ENCODE measurements around the gene RBM41.
"Not testable (repeated sequence)": the region's sequence is repeated elsewhere in the genome, so short reads cannot be mapped to it uniquely, and the experiment has no call there.

RBM41 gene

DNA sequence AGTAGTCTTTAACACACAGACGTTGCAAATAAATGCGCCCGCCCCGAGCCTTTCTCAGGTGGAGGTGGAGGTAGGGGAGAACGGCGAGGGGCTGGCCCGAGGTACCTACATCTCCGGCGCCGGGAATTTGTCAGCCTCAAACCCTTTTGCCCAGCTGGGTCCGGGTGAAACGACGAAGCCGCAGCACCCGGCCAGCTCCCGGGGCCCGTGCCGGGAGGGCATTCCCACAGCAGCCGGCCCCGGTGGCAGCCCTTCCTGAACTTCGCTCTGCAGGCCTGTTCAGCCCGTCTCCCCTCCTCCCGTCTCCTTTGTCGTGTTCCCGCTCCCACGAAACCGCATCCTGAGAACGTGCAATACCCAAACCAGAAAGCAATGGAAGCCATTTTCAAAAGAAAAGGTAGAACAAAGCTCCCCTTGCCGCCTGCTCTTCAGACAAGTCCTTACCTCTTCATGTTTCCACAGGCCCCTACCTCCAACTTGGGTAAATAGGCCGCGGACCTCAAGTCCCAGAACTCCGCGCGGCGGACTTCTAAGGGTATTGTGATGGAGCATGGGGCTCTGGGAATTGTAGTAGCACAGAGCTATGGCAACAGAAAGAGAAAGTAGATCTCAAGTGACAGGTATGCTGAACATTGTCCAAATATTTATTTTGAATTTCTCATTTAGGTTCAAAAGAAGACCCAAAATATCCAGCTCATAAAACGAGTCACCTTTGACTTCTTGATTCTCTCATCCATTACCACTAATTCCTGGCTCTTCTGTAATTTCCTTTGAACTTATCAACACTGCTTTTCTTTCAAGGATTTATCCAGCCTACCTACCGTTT is at the start of gene RBM41:
Gene RBM41, minus strand, starts transcription at position 501 of the 826 bp plus-strand sequence. Its CDS starts 49 bp downstream, at position 452.
- DNase-seq (ENCODE audit: low read depth, low spot score), result peak; percentile 84

DNA sequence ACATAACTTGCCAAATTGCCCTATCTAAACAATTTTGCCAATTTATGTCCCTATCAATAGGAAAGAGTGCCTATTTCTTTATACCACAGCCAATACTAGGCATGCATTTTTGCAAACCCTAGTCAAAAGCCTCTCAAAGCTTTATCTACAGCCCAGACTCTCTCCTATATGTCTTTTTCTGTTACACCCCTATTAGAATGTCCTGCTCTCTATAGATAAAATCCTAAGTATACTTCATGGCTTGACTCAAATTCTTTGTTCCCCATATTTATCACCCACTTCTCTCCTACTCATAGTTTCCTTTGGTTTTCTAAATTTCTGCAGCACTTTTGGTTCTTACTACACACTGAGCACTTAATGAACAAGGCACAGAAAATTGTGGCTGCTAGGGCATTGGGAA is 49.6 kb upstream of the RBM41 start:
- no peak for DNase-seq (ENCODE audit: low read depth, low spot score)

DNA sequence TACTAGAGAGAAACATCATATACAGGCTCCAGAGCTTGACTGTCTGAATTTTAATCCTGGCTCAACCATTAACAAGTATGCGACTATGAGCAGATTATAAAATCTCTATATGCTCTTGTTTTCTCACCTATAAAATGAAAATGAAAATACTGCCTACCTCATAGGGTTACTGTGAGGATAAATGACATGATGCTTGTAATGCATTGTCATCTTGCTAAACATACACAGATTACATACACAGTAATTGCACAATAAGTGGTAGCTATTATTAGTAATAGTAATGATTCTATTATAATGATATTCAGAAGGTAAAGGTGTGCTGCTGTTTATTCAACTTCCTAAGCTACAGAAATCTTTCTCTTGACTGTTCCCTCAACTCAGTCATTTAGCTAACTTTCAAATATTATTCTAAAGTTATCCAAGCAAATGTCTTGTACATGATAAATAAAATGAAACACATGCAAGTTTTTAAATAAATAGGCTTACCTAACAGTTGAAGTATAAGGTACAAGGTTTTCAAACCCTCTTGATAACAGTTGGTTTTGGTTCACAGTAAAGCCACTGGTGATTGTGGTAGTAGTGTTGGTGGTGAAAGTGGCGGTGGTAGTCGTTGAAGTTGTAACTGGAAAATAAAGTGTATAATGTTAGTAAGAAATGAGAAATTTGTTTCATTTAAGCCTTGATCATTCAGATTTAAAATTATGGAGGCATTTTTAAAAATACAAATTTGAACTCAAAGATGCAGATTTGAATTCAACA is 48.7 kb upstream of the RBM41 start:
- no peak for DNase-seq (ENCODE audit: low read depth, low spot score)

DNA sequence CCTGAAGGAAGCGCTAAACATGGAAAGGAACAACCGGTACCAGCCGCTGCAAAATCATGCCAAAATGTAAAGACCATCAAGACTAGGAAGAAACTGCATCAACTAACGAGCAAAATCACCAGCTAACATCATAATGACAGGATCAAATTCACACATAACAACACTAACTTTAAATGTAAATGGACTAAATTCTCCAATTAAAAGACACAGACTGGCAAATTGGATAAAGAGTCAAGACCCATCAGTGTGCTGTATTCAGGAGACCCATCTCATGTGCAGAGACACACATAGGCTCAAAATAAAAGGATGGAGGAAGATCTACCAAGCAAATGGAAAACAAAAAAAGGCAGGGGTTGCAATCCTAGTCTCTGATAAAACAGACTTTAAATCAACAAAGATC is 39.0 kb upstream of the RBM41 start:
- not testable (repeated sequence) for DNase-seq (ENCODE audit: low read depth, low spot score)

DNA sequence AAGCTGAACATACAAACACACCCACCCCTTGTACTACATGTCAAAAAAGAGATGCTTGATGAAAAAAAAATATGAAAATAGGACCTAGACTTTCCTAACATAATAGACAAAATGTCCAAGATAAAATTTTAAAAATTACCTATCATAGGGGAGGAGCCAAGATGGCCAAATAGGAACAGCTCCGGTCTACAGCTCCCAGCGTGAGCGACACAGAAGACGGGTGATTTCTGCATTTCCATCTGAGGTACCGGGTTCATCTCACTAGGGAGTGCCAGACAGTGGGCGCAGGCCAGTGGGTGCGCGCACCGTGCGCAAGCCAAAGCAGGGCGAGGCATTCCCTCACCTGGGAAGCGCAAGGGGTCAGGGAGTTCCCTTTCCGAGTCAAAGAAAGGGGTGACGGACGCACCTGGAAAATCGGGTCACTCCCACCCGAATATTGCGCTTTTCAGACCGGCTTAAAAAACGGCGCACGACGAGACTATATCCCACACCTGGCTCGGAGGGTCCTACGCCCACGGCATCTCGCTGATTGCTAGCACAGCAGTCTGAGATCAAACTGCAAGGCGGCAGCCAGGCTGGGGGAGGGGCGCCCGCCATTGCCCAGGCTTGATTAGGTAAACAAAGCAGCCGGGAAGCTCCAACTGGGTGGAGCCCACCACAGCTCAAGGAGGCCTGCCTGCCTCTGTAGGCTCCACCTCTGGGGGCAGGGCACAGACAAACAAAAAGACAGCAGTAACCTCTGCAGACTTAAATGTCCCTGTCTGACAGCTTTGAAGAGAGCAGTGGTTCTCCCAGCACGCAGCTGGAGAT is 37.2 kb upstream of the RBM41 start:
- not testable (repeated sequence) for DNase-seq (ENCODE audit: low read depth, low spot score)

DNA sequence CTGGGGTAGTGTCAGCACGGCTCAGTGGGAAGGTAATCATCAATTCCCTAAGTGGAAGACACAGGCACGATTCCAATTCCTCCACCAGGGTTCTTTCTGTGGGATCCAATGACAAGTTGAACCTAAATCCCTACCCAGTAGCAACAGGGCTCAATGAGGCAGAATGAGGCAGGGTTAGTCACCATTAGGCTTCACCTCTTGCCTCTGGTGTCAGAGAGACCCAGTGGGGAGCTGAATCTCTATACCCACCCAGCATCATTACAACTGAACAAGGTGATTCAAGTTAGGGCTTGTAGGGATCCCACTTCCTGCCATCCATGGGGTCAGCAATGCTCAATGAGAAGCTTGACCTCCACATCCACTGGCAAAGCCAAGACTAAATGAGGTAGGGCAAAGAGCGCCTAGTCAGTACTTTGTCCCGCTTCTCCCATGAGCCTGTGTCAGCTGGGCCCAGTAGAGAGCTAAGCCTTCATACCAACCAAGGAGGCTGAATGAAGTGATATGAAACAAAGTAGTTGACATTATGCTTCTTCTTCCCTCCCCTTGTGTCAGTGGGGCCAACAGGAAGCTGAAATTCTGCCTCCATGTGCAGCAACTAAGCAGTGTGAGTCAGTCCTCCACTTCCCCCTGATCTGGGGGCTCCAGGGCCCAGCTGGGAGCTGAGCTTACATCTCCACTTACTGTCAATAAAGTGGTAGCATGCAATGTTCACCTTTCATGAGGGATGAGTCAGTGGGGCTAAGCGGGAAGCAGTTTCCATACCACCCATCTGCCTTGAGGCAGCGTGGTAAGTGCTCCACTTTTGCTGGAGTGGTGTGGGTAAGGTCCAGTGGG is 36.4 kb upstream of the RBM41 start:
- peak; percentile 1 for DNase-seq (ENCODE audit: low read depth, low spot score)

DNA sequence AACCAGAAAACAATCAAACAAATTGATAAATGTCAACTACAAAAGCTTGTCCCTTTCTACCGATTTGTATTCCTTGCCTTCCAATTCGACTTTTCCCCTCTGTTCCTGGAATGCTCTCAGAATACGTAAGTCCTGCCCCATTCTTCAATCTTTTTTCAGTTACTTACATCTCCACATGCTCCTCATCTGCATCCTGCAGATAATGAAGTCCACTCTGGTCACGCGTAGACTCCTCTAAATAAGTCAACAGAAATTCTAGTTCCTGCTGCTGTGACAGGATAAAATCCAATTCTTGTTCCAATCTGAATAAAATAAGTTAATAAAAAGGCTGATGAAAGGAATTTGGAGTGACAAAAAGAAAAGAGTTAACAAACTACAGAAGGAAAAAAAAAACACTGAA is 34.4 kb upstream of the RBM41 start:
- no peak for DNase-seq (ENCODE audit: low read depth, low spot score)

DNA sequence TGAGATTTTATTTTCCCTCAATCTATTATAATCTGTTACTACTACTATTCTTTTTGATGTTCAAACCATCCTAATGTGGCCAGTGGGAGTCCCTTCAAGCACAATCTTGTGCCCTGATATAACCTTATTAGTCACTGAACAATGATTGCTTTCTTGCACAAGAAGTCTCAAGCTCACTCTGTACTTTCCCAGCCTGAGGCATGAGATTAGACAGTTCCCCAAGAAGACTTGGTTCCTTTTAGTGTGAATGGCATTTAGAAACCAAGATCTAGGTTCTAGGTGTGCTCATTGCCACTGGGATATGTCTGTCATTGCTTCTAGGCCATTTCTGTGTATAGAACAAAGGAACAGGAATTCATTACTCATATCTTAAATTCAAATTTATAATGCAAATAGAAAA is 28.0 kb upstream of the RBM41 start:
- DNase-seq (ENCODE audit: low read depth, low spot score), result no peak

DNA sequence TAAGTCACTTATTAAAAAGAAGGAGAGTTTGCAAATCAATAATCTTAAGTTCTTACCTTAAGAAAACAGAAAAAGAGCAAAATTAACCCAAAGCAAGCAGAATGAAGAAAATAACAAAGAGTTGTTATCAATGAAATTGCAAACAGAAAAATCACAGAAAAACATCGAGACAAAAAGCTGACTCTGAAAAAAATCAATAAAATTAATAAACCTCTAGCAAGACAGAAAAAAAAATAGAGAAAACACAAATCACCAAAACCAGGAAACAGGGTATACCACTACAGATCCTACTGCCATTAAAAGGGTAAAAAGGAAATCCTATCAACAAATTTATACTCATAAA is 17.3 kb upstream of the RBM41 start:
- no peak for DNase-seq (ENCODE audit: low read depth, low spot score)

DNA sequence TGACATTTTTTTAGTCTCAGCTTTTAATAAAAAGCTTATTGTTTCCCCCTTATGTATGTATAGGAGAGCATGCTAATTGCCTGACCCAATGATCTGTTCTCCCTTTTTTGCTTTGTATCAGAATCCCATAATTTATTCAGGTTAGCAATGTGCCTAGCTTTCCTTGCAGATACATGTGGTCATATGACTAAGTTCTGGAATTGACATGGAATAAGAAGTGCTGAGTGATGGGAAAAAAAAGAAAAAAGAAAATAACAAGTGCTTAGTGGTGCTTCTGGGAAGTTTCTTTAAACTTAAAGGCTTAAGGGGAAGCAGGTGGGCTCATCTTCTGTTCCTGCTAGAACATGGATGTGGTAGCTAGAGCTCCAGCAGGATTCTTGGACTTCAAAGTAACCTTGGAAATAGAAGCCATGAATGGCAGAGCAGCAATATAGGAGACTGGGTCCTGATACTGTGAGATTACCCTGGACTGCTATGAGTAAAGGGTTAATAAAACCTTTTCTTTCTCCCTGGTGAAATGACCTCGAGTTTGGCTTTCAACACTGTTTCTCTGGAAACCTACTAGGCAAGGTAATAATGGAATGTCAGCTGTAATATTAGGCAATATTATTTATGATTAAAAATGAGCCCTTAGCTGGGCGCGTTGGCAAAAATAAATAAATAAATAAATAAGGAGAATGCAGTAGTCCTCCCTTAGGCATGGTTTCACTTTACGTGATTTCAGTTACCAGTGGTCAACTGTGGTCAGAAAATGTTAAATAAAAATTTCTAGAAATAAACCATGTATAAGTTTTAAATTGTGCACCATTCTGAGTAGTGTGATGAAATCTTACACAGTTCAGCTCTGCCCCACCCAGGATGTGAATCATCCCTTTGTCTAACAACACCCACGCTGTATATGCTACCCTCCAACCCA is 16.7 kb upstream of the RBM41 start:
- DNase-seq (ENCODE audit: low read depth, low spot score), result no peak

DNA sequence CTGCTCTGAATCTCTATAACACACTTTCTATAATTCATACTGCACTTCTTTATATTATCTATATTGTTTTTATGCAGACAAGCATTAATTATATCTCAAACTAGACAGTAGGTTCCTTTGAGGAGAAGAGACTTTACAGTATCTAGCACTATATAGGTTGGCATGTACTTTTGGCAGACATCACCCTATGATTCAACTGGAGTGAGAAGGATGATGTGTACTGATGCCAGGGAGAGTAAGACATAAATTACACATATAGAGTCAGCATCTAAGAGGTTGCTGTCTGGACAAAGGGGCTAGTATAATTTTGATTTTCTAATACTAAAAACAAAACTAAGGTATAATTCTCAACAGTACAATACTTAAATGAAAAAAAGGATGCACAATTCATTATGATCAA is 5.1 kb upstream of the RBM41 start:
- DNase-seq (ENCODE audit: low read depth, low spot score), result no peak

DNA sequence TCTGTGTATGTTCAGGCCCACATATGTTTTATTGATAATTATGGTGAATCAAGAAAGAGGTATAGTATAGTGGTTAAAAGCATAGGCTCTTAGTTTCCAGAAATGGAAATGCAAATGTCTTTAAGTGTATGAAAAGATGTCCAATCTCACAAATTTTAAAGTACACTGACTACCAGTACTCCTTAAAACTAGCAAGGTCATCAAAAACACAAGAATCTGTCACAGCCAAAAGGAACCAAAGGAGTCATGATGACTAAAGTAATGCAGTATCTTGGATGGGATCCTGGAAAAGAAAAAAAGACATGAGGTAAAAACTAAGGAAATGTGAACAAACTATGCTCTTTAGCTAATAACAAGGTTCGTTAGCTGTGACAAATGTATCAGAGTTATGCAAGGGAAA is 661 bp upstream of the RBM41 start:
- no peak for DNase-seq (ENCODE audit: low read depth, low spot score)

DNA sequence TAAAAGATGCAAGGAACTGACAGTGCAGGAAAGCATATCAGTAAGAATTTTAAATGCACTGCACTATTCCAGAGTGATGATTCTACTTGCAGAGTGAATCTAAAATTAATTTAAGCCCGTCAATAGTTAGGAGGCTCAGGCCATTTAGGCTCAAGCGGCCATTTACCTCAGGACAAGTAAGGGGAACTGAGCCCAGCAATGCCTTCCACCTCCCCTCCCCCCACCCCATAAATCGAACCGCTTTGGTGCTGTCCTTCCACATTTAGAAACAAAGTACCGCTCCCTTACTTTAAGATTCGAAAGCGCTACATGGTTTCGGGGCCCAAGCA is 665 bp downstream of the RBM41 start:
- DNase-seq (ENCODE audit: low read depth, low spot score), result no peak

DNA sequence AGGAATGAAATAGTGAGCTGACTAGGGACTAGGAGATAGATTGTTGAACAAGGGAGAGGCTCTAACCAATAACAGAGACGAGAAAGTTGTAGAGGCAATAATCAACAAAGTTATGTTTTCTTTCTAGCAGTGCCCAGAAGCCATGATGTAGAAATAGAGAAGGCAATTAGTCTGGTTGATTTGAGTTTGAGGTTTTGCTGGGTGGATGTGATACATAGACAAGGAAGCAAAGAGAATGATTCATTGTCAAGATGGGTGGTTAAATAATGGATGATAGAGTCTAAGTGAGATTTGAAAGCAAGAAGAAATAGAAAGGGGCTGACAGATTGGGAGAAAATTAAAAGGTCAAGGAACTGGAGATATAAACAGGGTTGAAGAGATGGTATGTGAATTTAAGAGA is 11.2 kb downstream of the RBM41 start:
- peak; percentile 9 for DNase-seq (ENCODE audit: low read depth, low spot score)

DNA sequence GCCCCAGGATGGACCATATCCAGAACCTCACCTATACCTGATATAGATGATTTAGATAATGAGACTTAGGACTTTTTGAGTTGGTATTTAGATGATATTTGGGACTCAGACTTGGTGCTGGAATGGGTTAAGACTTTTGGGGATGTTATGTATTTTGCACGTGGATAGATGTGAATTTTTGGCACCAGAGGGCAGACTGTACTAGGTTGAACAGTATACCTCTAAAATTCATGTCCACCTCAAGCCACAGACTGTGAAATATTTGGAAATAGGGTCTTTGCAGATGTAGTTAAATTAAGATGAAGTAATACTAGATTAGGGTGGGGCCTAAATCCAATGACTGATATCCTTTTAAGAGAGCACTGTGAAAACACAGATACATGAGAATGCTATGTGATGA is 15.6 kb downstream of the RBM41 start:
- peak; percentile 1 for DNase-seq (ENCODE audit: low read depth, low spot score)

DNA sequence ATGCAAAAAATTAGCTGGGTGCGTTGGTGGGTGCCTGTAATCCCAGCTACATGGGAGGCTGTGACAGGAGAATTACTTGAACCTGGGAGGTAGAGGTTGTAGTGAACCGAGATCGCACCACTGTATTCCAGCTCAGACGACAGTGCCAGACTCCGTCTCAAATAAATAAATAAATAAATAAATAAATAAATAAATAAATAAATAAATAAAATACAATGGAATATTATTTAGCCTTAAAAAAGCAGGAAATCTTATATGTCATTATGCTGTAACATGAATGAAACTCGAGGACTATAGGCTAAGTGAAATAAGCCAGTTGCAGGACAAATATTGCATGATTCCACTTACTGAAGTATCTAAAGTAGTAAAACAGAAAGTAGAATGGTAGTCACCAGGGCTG is 42.5 kb downstream of the RBM41 start:
- no peak for DNase-seq (ENCODE audit: low read depth, low spot score)

DNA sequence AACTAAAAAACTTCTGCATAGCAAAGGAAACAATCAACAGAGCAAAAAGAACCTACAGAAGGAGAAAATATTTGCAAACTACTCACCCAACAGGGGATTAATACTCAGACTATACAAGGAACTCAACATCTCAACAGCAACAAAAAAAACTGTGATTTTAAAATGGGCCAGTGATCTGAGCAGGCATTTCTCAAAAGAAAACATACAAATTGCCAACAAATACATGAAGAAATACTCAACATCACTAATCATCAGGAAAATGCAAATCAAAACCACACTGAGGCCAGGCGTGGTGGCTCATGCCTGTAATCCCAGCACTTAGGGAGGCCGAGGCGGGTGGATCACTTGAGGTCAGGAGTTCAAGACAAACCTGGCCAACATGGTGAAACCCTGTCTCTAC is 60.9 kb downstream of the RBM41 start:
- DNase-seq (ENCODE audit: low read depth, low spot score), result peak; percentile 56

DNA sequence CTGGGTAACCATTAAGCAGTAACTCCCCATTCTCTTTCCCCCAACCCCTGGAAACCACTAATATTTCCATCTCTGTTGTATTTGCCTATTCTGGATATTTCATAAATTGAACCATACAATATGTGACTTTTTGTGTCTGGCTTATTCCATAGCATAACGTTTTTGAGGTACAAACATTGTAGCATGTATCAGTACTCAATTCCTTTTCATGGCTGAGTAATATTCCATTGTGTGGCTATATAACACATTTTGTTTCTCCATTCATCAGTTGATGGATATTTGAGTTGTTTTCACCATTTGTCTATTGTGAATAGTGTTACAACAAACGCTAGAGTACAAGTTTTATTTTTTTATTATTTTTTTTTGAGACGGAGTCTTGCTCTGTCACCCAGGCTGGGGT is 63.6 kb downstream of the RBM41 start:
- DNase-seq (ENCODE audit: low read depth, low spot score), result no peak

DNA sequence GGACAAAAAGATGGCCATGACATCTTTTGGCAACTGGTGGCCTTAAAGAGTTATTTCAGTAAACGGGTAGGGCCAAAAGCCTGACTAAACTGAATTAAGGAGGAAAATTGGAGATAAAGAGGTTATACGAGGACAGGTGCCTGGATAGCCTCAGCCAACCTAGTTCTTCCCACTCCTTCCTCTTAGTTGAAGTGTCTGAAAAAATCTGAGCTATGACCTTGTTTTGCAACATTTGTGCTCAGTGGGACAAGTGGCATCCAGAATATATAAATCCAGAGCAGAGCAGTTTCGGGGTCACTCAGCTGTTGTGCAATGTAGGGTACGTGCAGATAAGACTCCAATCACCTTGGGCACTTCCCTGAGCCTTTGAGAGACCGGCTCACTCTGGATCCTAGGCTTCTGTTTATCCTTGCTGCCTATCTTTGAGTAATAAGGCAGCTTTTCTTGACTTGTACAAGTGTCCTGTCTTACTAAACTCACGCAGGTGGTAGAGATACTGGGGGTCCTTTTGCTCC is 68.4 kb downstream of the RBM41 start:
- no peak for DNase-seq (ENCODE audit: low read depth, low spot score)

DNA sequence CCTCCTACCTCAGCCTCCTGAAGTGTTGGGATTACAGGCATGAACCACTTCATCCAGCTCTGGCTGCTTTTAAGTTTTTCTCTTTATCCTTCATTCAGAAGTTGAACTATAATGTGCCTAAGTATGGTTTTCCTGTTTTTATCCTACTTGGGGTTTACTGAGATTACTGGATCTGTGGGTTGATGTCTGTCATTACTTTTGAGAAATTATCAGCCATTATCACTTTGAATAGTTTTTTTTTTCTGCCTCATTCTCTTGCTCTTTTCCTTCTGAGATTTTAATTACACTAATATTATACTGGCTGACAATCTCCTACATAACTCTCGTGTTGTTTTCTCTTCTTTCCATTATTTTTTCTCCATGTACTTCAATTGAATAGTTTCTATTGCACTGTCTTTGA is 71.0 kb downstream of the RBM41 start:
- DNase-seq (ENCODE audit: low read depth, low spot score), result no peak

Data from astrocyte of the hippocampus (primary cell).